ENCODE results near the gene SOX18. TPM values are rescaled to one million over a fixed set of nuclear protein-coding genes. Genes with fewer than 3 reads are reported as not detected.

SOX18 gene
- total and polyA plus RNA-seq, 2 of the 4 experiments (the other 2 are of a cell fraction): not detected

DNA sequence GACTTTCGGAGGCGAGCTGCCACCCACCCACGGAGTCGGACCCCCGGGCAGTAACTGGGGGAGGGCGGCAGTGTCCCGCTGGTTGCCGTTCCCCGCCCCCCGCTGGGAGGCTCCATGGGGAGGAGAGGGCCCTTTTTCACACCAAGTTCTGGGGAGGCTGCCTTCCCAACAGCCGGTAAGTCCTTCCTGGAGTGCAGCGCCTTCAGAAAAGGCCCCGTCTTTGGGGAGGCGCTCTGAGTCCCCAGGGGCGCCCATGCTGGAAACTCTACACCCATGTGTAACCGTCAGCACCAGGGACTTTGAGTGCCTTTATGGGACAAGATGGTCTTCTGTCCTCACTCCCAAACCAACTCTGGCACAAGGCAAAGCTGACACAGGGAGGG lies 430 bp upstream of the SOX18 start:
- Histone ChIP-seq H3K56ac (ENCODE audit: extremely low read depth, insufficient read depth, low read length) (no peak overlapping the region), H2BK20ac (ENCODE audit: low read depth, low read length) (no peak overlapping the region), H2AK5ac (ENCODE audit: low read depth, low read length) (no peak overlapping the region), H3K4me2 (ENCODE audit: low read depth, low read length) (no peak overlapping the region; the same call in 1 of the 2 replicates), H2BK120ac (ENCODE audit: low read depth, low read length) (no peak overlapping the region), H3K9me3 (ENCODE audit: control insufficient read depth, insufficient read depth, low read length) (no peaks in the 10 kb centered on the region), H3K18ac (ENCODE audit: low read depth, low read length) (no peak overlapping the region), H2BK5ac (ENCODE audit: low read depth, low read length, poor library complexity, severe bottlenecking) (no peak overlapping the region), H4K8ac (ENCODE audit: low read depth in 2 of 2, low read length in 2 of 2) (no peak overlapping the region), H3K4ac (ENCODE audit: low read depth, low read length) (no peak overlapping the region), H3K27me3 (ENCODE audit: control insufficient read depth, insufficient read depth, low read length) (peaks cover 62% of the 10 kb centered on the region), H3K4me3 (ENCODE audit: insufficient read depth, low read depth, low read length) (no peak overlapping the region), H3K4me1 (ENCODE audit: control insufficient read depth, insufficient read depth, low read length) (no peaks in the 10 kb centered on the region; the same call in 1 of the 2 replicates), H4K20me1 (ENCODE audit: insufficient read depth, low read length) (no peaks in the 10 kb centered on the region; the same call in 1 of the 2 replicates), H3K23ac (ENCODE audit: low read depth, low read length) (no peak overlapping the region), H3K9me1 (ENCODE audit: insufficient read depth, low read length) (no peaks in the 10 kb centered on the region), H2BK15ac (ENCODE audit: low read depth, low read length) (no peak overlapping the region), H4K5ac (ENCODE audit: low read depth, low read length) (no peak overlapping the region), H2AK9ac (replicated peaks; ENCODE audit: low read depth, low read length, poor library complexity) (no peak overlapping the region), H3K27ac (ENCODE audit: insufficient read depth, low read length) (no peak overlapping the region), H4K91ac (ENCODE audit: insufficient read depth, low read depth, low read length) (no peak overlapping the region), H3K14ac (replicated peaks; ENCODE audit: low read depth, low read length) (no peak overlapping the region), H2AFZ (replicated peaks; ENCODE audit: low read length, poor library complexity) (no peak overlapping the region), H3K79me1 (ENCODE audit: low read depth in 1 of 2, low read length in 2 of 2) (no peaks in the 10 kb centered on the region), H3K9ac (ENCODE audit: low read depth, low read length) (no peak overlapping the region), H3K36me3 (ENCODE audit: control insufficient read depth, insufficient read depth, low read length) (no peaks in the 10 kb centered on the region)
- CTCF ChIA-PET: no interaction called here
- dilution Hi-C loops (cut with HindIII; ENCODE audit: low sequenced_read_pairs, unreplicated experiment): no loop called here
- intact Hi-C loops (cut with micrococcal nuclease): no loop called here
- POLR2A ChIA-PET (ENCODE audit: unreplicated experiment): no interaction called here
- TF ChIP-seq MAFK (IDR thresholded peaks at IDR 0.05; ENCODE audit: low read depth, low read length) (no peak), POLR2A (IDR thresholded peaks at IDR 0.05; ENCODE audit: low read depth, low read length) (no peak), CHD1 (IDR thresholded peaks at IDR 0.05; ENCODE audit: low read depth, low read length) (no peak), BHLHE40 (IDR thresholded peaks at IDR 0.05; ENCODE audit: low read depth, low read length) (no peak), FOS (IDR thresholded peaks at IDR 0.05; ENCODE audit: low read depth, low read length) (no peak), RAD21 (IDR thresholded peaks at IDR 0.05; ENCODE audit: low read length) (no peak), CTCF (conservative IDR thresholded peaks at IDR 0.05; ENCODE audit: low read depth, low read length) (no peak), RCOR1 (IDR thresholded peaks at IDR 0.05; ENCODE audit: insufficient replicate concordance, low read length) (no peak), RFX5 (IDR thresholded peaks at IDR 0.05; ENCODE audit: low read depth, low read length) (no peak), MXI1 (IDR thresholded peaks at IDR 0.05; ENCODE audit: borderline replicate concordance, low read depth, low read length) (no peak)
- TF ChIP-seq, protein P1, sequence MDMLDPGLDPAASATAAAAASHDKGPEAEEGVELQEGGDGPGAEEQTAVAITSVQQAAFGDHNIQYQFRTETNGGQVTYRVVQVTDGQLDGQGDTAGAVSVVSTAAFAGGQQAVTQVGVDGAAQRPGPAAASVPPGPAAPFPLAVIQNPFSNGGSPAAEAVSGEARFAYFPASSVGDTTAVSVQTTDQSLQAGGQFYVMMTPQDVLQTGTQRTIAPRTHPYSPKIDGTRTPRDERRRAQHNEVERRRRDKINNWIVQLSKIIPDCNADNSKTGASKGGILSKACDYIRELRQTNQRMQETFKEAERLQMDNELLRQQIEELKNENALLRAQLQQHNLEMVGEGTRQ (IDR thresholded peaks at IDR 0.05; ENCODE audit: low read depth, low read length): no peak
- no peak for DNase-seq
- BruUV-seq (replicated peaks): no TSS peak
- ATAC-seq (ENCODE audit: low read depth): no peak
- in situ Hi-C loops (cut with MboI; ENCODE audit: low sequenced_read_pairs): no loop called here
- WGBS, 2 experiments (ENCODE audit: extremely low coverage in 2 of 2, insufficient read length in 1 of 2): no CpG with 5 or more reads among the region's 16 CpGs
